DMS79 treated with DMSO at 0.1 percent for 48 hours (cell line): Measurements from ENCODE around the gene PCDH19.

Experiments
- DNase-seq: peaks from one replicate; lab custom pipeline; 2025; lab: John Stamatoyannopoulos, UW

Gene PCDH19

DNA sequence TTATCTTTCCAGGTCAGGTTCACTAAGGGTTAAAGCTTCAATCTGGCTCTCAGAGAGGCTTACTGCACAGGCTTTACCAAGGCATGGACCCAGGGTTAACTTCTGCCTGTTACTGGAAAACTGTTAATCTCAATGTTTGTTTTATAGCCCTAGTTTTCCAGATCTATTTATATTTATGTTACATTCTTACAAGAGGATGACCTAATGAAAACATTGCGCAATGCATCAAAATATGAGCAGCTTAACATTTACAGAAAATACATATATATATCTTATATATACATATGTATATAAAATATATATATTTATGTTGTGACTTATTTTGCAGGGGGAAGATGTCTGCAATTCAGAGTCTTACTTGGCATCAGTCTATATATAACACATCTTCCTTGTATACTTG lies 112.3 kb downstream of the PCDH19 start:
- no peak for DNase-seq

DNA sequence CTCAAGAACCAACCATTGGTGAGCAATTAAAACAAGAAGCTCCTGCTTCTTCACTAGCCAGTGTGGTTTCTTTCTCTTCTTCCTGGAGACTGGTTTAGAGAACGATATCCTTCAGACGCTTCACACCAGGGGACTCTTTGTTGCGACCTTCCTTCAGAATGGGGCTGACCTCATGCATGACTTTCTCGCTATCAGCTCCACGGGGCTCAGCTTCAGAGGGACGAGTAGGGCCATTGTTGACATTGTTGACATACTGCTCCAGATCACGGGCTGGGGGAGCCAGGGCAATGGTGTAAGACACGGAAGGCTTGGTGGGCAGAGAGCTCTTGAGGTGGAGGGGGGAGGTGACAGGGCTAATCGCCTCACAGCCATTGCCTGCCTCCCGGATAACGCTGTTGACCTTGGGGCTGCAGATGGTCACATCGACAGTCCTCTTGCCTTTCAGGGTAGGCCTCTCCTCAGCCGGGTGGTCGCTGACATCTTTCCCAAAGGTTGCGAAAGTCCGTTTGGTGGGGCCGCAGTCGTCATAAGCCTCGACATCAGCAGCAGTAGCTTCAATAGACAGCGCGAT lies 113.8 kb downstream of the PCDH19 start:
- no peak for DNase-seq

DNA sequence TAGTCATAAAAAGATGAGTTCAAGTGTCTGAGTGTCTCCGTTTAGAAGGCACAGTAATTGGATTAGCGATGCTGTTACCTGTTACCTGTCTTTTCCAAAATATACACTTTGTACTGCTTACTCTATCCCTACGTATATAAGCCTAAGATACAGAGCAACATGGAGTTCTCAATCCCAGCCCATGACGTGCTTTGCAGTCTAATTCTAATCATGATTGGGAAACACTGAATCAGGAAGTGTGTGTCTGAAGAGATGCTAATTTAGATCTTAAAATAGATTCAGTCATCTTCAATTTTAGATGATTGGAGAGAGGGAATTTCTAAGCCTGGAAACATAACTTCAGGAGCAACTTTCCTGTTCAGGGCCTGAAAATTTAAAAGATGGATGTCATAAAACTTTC lies 115.1 kb downstream of the PCDH19 start:
- DNase-seq = no peak

DNA sequence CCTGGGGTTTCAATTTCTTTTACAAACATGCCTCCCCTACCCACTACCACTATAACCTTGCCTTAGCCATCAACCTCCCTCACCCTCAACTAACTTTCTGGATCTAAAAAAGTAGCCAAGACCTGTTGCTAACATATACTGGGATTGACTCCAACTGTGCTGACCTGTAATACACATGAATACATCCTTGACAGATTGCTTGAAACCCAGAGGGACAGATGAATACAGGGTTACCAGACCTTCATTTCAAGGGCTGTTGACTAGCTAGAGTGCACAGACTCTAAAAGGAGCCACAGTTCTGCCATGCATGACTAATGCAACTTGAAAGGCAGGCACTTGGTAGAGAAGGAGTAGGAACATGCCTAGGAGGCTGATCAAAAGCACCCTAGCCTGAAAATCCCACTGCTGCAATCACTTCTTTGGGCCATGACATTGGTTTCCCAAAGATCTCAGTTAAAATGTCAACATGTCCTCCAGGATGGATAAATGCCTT lies 121.0 kb downstream of the PCDH19 start:
- DNase-seq = no peak

DNA sequence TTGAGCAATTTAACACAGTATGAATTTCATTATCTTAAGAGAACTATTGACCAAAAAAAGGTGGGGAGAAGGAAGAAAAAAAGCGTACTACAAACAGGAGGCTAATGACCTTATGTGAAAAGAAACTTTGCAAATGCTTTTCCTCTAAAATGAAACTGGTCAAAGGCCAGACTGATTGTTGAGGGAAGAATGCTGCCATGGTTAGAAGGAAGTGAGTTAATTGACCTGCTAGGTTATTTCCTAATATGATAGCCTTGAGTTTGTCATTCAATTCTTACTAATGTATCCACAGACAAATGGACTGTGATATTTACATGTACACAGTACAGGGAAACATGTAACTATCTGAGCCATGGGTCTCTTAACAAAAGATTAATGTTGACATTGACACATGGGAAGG lies 132.8 kb downstream of the PCDH19 start:
- DNase-seq = no peak

DNA sequence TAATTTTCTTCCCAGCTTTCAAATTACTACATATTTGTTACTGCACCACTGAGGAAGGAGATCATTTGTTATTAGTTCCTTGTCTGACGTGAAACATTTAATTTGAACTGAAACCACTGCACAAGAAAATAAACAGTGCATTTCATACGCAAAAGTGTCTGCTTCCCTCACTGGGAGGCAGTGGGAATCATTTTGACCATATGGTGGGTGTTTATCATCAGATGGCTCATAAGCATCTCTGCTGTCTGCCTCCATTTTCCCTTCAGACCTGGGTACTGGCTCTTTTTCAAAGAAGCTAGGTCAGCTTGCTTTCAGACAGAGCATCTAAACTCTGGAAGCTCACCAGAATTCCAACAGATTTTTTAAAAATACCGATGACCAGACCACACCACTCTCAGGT lies 135.2 kb downstream of the PCDH19 start:
- no peak for DNase-seq

DNA sequence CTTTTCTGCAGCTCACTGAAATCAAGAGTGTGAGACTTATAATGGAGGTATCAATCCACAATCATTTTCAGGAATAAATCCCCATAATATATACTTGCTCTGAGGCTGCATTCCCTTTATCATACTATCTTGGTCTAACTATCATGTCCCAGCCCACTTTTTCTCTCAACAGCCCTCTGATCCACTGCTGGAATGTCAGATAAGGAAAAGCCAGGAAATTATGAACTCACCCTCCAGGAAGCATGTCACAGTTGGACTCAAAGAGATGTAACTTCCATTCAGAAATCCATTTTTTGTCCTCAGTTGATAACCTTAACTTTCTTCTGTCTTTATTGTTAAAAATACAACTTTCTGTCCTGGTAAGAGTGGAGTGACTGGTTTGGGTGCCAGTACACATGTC lies 144.9 kb downstream of the PCDH19 start:
- no peak for DNase-seq

DNA sequence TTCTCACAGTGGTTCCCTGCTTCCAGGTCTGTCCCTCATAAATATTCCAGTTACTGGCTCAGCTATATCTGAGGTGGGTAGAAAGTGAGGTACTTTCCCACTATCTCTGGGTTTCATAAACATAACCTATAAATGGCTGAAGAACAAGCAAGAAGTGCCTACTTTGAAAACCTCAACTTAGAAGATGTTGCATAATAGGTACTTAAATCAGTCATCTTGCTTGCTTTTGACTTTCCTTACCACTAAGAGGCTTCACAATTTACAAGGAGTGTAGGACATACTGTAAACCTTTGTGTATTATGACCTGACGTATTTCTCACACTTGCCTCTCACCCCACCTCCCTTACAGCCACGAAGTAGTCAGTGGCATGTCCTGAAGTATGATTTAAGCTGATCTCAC lies 145.9 kb downstream of the PCDH19 start:
- no peak for DNase-seq

DNA sequence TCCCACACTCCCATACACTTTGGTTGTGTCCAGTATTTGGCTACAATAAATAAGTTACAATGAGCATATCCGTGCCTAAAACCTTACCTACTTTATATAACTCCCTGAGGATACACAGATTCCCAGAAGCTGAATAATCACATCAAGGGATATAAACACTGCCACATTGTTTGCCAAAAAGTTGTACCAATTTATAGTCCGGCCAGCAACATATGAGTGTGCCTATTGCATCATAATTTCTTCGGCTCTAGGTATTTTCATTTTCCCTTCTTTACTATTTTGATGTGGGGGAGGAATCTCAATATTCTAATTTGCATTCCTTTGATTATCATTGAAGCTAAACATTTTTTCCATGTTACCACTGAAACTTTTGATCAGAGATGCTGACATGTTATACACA lies 146.4 kb downstream of the PCDH19 start:
- no peak for DNase-seq

DNA sequence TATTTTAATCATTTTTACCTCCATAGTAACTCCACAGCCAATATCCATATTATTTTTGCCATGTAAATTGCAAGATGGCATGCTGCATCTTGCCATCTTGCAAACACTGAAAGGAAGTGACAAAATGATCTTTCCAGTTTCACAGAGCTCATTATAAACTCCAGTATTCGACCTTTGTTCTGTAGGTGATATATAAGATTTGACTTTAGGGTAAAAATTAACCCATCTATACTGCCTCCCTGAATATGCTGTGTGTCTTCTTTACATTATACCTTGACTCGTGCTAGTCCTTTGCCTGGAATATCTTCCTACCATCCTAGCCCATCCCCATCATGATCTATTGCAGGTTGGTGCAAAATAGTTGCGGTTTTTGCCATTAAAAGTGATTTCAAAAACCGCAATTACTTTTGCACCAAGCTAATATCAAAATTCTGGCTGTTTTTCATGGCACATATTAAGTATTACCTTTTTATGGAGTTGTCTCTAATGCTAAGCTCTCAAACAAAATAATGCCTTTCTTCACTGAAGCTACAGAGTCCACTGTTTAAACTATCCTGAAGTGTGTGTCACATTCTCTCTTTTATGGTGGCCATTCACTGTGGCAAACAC lies 161.1 kb downstream of the PCDH19 start:
- DNase-seq = no peak

DNA sequence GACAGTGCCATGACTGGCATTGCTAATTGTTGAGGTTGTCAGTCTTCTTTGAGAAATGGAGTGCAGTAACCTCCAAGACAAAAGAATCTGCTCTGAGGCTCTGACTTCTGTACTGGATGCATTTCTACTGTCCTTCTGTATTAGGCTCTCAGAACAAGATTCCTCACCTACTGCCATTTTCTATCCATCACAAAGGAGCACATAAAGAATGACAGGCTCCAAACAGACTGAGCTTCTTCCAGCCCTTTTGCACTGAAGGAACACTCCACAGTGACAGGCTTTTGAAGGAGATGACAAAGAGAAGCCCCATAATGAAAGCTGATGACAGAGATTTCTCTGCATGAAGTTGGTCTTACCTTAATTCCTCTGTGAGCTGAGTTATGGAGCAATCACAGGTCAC lies 162.2 kb downstream of the PCDH19 start:
- DNase-seq = no peak

DNA sequence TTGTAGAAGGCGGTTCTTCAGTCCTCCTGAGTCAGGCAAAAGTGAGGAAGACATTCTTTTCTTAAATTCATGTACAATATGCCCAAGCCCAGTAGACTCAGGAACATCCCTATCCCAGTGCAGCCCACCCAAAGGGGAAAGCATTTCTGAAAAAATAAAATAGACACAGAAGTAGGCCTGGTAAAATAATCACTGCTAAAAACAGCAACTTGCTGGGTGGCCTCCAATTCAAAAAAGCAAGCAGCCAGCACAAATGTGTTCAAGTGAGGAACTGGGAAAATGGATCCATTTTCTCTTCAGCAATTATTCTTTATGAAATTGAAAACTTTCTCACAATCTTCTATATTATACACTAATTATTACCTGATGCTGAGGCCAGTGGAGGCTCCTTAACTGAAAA lies 165.4 kb downstream of the PCDH19 start:
- no peak for DNase-seq
